ENCODE results near the gene SALL3.

The SALL3 gene

GRCh38 chr18:78981394-78981831 is 1.8 kb downstream of the SALL3 start:
- DNase-seq: no peak

GRCh38 chr18:78981989-78982620 is 2.5 kb downstream of the SALL3 start:
- no peak for DNase-seq

DNA sequence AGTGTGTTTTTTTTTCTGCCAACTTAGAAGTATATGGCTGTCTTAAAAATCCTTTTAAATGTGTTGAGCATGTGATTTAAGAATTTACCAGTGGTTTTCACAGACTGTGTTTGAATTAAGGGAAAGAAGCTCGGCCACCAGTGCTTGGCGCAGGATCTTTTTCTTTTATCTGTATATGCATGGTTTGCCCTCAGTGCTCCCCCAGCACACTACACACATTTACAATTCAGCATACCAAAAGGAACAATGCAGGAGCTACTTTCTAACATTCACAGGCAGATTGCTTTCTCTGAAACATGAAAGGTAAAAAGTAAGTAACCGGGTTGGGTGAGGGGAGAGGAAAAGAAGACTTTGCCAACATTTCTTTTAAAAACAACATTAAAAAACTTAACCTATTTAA is 3.9 kb downstream of the SALL3 start:
- no peak for DNase-seq

DNA sequence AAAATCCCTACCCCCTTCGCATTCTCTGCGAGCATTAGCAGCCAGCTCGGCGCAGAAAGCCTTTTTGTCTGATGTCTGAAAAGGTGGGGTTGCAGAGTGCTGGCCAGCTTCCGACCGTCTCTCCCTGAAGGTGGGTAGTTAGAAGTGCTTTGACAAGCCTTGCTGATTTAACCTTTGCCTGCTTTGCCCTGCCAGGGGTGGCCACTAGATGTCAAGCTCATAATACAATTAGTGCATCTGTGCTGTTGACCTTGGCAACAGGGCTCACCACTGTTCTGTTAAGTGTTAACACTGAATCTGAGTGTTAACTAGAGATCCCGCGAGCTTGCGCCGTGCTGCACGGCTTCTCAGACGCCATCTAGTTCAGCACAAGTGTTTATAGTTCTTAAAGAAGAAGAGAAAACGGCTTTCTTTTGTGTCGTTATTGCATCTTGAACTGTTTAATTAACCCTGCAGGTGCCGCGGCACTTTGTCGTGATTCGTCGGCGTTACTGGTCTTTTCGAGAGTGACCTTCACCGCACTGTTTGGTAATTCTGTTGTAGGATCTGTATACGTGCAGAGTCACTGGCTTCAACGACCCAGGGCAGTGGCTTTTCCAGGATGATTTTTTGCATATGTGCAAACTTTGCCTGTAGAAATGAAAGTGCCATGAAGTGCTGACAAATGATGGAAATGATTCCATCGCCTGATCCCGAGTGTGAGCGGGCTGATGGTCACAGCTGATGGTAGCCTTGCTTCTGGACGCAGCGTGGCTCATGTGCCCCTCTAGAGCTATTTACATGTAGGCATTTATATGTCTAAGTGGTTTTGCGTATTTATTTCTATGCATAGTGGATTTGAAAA is 5.5 kb downstream of the SALL3 start:
- no peak for DNase-seq

DNA sequence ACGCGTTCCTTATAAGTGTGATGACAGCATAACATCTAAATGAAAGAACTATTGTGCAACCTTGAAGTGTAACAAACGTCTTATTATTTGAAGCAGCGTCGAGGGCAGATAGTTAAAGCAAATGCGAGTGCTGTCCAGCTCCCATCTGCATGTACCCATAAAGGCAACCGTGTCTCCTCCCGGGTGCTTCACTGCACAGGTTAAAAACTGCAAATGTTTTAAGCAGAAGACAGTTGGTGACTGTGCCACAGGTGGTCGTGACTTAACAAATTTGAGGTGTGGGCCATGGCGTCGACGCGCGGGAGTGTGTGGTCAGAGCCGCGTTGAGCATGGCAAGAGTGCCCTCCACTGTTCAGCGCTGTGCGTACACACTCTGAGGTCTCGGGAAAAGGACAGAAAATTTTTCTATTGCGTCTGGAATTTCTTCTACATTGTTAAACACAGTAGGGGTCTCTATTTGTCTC is 6.4 kb downstream of the SALL3 start:
- no peak for DNase-seq

DNA sequence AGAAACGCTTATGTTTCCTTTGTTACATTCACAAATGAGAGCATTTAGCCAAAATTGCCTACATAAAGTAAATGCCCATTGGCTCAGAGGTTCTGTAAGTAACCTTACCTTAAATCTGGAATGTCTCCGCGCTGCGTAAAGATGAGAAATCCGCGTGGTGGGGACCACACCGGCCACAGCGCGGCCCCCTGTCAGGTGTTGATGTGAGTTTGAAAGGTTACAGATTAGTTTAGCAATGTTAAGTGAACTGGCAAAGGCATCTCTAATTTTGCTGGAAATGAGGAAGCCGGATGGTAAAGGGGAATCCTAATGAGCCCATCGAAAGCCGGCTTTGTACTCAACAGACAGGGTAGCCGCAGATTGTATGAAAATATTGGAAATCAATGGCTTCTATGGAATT is 11.8 kb downstream of the SALL3 start:
- DNase-seq: no peak

DNA sequence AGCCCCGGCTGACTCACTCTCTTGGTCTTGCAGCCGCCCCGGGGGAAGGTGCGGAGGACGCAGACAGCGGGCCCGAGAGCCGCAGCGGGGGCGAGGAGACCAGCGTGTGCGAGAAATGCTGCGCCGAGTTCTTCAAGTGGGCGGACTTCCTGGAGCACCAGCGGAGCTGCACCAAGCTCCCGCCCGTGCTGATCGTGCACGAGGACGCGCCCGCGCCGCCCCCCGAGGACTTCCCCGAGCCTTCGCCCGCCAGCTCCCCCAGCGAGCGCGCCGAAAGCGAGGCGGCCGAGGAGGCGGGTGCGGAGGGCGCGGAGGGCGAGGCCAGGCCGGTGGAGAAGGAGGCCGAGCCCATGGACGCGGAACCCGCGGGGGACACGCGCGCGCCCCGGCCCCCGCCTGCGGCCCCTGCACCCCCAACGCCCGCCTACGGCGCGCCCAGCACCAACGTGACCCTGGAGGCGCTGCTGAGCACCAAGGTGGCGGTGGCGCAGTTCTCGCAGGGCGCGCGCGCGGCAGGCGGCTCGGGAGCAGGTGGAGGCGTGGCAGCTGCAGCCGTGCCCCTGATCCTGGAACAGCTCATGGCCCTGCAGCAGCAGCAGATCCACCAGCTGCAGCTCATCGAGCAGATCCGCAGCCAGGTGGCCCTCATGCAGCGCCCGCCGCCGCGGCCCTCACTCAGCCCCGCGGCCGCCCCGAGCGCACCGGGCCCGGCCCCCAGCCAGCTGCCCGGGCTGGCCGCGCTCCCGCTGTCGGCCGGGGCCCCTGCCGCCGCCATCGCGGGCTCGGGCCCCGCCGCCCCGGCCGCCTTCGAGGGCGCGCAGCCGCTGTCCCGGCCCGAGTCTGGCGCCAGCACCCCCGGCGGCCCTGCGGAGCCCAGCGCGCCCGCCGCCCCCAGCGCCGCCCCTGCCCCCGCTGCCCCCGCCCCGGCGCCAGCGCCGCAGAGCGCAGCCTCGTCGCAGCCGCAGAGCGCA is 12.7 kb downstream of the SALL3 start:
- no peak for DNase-seq

DNA sequence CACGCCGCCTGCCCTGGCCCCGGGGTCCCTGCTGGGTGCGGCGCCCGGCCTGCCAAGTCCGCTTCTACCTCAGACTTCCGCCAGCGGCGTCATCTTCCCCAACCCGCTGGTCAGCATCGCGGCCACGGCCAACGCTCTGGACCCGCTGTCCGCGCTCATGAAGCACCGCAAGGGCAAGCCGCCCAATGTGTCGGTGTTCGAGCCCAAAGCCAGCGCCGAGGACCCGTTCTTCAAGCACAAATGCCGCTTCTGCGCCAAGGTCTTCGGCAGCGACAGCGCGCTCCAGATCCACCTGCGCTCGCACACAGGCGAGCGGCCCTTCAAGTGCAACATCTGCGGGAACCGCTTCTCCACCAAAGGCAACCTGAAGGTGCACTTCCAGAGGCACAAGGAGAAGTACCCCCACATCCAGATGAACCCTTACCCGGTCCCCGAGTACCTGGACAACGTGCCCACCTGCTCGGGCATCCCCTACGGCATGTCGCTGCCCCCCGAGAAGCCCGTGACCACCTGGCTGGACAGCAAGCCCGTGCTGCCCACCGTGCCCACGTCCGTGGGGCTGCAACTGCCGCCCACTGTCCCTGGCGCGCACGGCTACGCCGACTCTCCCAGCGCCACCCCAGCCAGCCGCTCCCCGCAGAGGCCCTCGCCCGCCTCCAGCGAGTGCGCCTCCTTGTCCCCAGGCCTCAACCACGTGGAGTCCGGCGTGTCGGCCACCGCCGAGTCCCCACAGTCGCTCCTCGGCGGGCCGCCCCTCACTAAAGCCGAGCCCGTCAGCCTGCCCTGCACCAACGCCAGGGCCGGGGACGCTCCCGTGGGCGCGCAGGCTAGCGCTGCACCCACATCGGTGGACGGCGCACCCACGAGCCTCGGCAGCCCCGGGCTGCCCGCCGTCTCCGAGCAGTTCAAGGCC is 13.7 kb downstream of the SALL3 start:
- DNase-seq: no peak

GRCh38 chr18:78994000-78994399 is 14.4 kb downstream of the SALL3 start:
- no peak for DNase-seq

- DNase-seq: no peak
Observed at GRCh38 chr18:78994531-78994930, 14.9 kb downstream of the SALL3 start.

DNA sequence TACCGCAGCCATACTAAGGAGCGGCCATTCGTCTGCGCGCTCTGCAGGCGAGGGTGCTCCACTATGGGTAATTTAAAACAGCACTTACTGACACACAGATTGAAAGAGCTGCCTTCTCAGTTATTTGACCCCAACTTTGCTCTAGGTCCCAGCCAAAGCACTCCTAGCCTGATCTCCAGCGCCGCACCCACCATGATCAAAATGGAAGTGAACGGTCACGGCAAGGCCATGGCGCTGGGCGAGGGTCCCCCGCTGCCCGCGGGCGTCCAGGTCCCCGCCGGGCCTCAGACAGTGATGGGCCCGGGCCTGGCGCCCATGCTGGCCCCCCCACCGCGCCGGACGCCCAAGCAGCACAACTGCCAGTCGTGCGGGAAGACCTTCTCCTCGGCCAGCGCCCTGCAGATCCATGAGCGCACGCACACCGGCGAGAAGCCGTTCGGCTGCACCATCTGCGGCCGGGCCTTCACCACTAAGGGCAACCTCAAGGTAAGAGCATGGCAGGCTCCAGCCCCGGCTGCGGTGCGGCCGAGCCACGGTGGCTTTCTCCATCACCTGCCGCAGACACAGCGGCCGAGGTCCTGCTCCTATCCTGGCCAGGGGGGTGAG is 15.5 kb downstream of the SALL3 start:
- no peak for DNase-seq

GRCh38 chr18:78995740-78996395 is 16.2 kb downstream of the SALL3 start:
- no peak for DNase-seq

DNA sequence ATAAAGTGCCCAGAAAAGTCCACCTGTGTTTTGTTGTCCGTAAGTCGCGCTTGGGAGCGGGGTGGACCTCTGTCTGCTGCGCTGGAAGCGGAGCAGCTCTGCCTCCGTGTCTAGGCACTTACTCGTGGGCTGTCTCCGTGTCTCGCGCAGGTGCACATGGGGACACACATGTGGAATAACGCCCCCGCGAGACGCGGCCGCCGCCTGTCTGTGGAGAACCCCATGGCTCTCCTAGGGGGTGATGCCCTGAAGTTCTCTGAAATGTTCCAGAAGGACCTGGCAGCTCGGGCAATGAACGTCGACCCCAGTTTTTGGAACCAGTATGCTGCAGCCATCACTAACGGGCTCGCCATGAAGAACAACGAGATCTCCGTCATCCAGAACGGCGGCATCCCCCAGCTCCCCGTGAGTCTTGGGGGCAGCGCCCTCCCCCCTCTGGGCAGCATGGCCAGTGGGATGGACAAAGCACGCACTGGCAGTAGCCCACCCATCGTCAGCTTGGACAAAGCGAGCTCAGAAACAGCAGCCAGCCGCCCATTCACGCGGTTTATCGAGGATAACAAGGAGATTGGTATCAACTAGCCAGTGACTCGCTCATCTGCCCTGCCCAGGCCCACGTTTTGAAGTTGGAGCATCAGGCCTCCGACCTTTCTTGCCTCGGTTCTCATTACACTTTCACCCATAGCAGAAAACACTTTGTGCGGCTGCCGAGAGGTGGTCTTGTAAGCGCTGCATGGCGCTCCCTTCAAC is 17.3 kb downstream of the SALL3 start:
- DNase-seq: no peak

GRCh38 chr18:78998371-78999071 is 18.9 kb downstream of the SALL3 start:
- DNase-seq: no peak

DNA sequence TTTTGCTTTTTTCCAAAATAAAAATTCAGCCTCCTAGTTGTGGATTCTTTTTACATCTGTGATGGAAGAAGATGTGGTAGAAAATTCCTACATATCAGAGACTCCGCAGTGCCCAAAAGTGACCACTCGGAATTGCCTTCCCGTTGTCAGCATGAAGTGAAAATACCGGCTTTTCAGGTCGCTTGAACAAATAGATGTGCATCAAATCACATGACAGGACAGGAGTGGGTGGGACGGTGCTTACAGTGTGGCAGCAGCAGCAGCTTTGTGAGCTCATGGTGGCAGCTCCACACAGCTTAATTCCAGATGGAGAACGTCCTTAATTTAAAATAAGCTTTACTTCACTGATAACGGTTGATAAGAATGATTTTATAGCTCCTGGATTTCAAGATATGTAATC is 20.3 kb downstream of the SALL3 start:
- no peak for DNase-seq

DNA sequence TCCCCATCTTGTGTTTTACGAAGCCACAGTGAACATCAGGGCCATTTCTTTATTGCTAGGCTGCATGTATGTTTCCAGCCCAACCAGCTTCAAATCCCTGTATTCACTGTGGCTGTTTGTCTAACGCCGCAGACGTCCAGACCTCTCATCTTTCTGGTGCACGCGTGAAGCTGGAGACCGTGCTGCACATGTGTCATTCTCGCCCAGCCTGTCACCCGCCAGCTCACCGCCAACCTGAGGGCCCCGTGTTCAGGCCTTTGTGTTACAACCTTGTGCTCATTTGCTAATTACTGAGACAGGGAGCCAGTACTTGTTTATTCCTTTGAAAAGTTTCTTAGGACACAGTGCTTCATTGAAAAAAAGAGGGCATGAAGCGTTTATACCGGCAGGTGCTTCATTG is 21.4 kb downstream of the SALL3 start:
- no peak for DNase-seq

GRCh38 chr18:79005653-79006052 is 26.0 kb downstream of the SALL3 start:
- DNase-seq: no peak

GRCh38 chr18:79006106-79006795 is 26.6 kb downstream of the SALL3 start:
- DNase-seq: no peak

GRCh38 chr18:79007440-79007839 is 27.8 kb downstream of the SALL3 start:
- no peak for DNase-seq
